T-helper 1 cell treated with Interleukin-12 subunit alpha and Interleukin-12 subunit beta and Interleukin-4 antibody, amounts not matched to agents 30 μg/mL and 1 μg/mL, for 36 hours (primary cell): ENCODE results near the gene MMP20.
A peak's percentile ranks its signal among the peaks of the same experiment; 100 is the strongest.

Experiments used
- H3K27ac Mint-ChIP-seq: one replicate; pipeline ENCODE4 v1.8.0; 2021; ENCODE audit warnings: mild to moderate bottlenecking, mixed read lengths
- H3K27me3 Mint-ChIP-seq: one replicate; pipeline ENCODE4 v1.8.0; 2021; ENCODE audit warnings: low read depth, mixed read lengths
- H3K36me3 Mint-ChIP-seq: one replicate; pipeline ENCODE4 v1.8.0; 2021; ENCODE audit warnings: low read depth, mixed read lengths
- H3K4me1 Mint-ChIP-seq: one replicate; pipeline ENCODE4 v1.8.0; 2021; ENCODE audit warnings: low read depth, mixed read lengths
- H3K4me3 Mint-ChIP-seq: one replicate; pipeline ENCODE4 v1.8.0; 2021; ENCODE audit warnings: mild to moderate bottlenecking, moderate library complexity, mixed read lengths
- H3K9me3 Mint-ChIP-seq: one replicate; pipeline ENCODE4 v1.8.0; 2021; ENCODE audit warnings: mixed read lengths

Gene MMP20

DNA sequence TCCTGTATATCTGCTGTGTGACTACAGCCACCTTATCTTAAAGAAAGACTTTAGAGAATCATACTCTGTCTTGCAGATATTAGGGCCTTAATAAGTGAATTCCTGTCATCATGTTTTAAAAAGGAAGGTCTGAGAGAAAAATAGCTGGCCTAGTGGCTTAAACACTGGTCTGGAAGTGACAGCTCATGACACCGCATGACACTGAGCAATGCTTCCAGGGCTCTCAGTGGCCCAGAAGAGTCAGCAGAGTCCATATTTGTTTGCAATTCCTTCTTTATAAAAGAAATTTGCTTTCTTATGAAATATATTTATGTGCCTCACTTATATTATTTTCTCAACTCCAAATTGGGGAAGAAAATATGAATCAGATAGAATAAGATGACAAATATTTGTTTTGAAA is 33.0 kb downstream of the MMP20 start:
- no peaks in the 10 kb centered on the region for H3K27me3 Mint-ChIP-seq
- H3K9me3 Mint-ChIP-seq, result peaks cover 10% of the 10 kb centered on the region
- no peak overlapping the region for H3K27ac Mint-ChIP-seq
- peaks cover 26% of the 10 kb centered on the region for H3K4me1 Mint-ChIP-seq
- no peak overlapping the region for H3K4me3 Mint-ChIP-seq
- H3K36me3 Mint-ChIP-seq, result peaks cover 10% of the 10 kb centered on the region

DNA sequence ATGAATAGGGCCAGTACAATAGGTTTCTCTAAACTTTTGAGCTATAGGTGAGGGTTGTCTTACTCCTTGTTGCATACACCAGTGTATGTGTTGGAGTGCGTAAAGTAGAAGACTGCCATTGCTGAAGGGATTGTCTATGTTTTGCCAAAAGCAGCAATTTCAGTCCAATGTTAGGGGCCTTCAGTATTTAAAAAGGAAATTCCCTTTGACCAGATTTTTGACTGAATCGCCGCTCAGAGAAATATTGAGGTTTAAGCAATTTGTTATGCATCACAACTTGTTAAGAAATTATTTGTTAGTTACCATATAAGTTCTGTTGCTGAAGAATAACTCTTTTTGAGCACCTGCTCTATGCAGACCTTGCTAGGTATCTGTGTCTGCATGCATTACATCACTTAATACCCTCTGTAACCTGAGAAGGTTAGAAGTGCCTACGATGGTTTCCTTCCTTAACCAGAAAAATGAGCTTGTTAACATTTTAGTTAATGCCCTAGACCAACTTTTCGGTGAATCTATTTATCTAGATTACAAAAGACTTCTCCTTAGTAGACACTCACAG is 33.9 kb downstream of the MMP20 start:
- no peak overlapping the region for H3K4me3 Mint-ChIP-seq
- peaks cover 22% of the 10 kb centered on the region for H3K4me1 Mint-ChIP-seq
- peaks cover 12% of the 10 kb centered on the region for H3K9me3 Mint-ChIP-seq
- peaks cover 12% of the 10 kb centered on the region for H3K36me3 Mint-ChIP-seq
- no peaks in the 10 kb centered on the region for H3K27me3 Mint-ChIP-seq
- H3K27ac Mint-ChIP-seq, result no peak overlapping the region

DNA sequence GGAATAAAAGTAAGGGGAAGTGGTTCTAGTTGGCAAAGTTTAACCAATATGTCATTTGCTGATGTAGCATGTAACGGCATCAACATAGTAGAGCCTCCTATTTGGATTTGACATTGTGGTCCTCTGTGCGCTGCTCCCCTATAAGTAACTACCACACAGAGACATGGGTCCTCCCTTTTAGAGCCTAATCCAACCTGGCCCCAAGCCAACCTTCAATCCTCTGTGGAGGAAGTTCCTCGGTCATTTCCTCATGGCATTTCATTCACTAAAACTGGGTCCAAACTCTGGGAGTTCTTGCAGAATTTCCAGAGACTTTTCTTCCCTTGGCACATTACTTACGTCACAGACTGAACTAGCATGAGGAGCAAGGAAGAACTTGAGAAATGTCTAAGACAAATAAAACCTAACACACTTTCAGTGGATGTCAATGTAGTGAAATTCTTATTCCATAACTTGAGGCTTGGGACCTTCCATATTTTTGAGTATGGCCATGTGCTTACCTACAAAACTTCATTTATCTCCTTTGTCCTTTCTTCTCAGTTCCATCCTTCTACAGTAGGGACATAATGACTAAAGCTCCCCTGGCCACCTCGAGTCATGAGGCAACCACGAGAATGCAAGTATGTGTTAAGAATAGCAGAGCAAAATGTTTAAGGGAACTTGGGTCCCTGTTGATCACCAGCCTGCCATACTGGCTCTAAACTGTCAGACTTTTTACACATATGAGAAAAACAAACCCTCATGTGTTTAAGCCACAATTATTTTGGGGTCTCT is 34.7 kb downstream of the MMP20 start:
- H3K27ac Mint-ChIP-seq, result no peak overlapping the region
- no peaks in the 10 kb centered on the region for H3K27me3 Mint-ChIP-seq
- H3K9me3 Mint-ChIP-seq, result peaks cover 18% of the 10 kb centered on the region
- peaks cover 17% of the 10 kb centered on the region for H3K36me3 Mint-ChIP-seq
- H3K4me3 Mint-ChIP-seq, result no peak overlapping the region
- peaks cover 22% of the 10 kb centered on the region for H3K4me1 Mint-ChIP-seq

DNA sequence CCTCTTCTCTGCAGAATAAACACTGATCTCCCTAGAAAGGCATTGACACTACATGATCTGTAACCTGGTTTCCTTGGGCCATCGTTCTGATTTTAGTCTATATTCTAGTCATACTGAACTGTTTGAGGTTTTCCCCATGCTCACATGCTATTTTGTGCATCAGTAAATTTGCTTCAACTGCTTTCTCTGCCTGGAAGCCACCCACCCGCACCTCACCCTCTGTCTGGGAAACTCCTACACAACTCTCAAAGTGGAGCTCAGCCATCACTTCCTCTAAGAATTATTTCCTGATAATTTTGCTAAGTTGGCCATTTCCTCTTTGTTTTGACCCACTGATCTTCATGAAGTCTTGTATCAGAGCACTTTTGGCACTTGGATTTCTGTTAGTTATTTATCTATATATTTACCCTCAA is 36.1 kb downstream of the MMP20 start:
- H3K36me3 Mint-ChIP-seq, result peaks cover 17% of the 10 kb centered on the region
- H3K27ac Mint-ChIP-seq, result peak overlapping the region; percentile 54
- H3K9me3 Mint-ChIP-seq, result peaks cover 22% of the 10 kb centered on the region
- H3K4me3 Mint-ChIP-seq, result peak overlapping the region; percentile 23
- H3K4me1 Mint-ChIP-seq, result peaks cover 22% of the 10 kb centered on the region
- H3K27me3 Mint-ChIP-seq, result no peaks in the 10 kb centered on the region

DNA sequence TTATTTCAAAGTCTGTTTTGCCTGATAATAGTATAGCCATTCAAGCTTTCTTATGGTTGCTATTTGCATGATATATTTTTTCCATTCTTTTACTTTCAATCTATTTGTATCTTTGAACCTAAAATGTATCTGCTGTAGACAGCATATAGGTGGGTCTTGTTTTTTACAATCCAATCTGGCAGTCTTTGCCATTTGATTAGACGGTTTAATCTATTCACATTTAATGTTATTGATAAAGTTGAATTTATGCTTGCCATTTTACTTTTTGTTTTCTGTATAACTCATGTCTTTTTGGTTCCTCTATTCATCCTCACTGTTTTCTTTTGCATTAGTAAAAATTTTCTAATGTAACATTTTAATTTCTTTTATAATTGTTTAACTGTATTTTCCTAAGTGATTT is 37.4 kb downstream of the MMP20 start:
- Mint-ChIP-seq H3K36me3 (peaks cover 17% of the 10 kb centered on the region), H3K27ac (no peak overlapping the region), H3K27me3 (no peaks in the 10 kb centered on the region), H3K9me3 (peaks cover 22% of the 10 kb centered on the region), H3K4me3 (no peak overlapping the region), H3K4me1 (peaks cover 22% of the 10 kb centered on the region)

DNA sequence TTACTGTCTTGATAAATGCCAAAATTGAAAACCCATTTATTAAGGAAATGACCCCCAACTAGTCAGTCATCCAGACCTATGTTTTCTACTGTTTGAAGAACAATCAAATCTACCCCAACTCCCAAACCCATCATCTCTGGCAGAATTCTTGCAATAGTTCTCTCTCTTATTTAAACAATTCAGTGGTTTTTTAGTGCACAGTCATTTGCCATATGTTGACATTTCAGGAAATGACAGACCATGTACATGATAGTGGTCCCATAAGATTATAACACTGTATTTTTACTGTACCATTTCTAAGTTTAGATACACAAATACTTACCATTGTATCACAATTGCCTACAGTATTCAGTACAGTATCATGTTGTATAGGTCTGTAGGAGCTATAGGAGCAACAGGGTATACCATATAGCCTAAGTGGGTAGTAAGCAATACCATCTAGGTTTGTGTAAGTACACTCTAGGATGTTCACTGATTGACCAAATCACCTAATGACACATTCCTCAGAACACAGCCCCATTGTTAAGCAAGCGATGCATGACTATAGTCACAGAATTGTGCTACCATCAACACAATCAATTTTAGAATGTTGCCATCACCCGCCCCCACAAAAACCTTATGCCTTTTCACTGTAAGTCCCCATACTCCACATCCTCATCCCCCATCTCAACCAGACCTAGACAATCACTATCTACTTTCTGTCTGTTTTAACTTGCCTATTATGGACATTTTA is 41.8 kb downstream of the MMP20 start:
- peaks cover 16% of the 10 kb centered on the region for H3K36me3 Mint-ChIP-seq
- peaks cover 14% of the 10 kb centered on the region for H3K4me1 Mint-ChIP-seq
- H3K4me3 Mint-ChIP-seq, result no peak overlapping the region
- no peak overlapping the region for H3K27ac Mint-ChIP-seq
- H3K9me3 Mint-ChIP-seq, result peaks cover 18% of the 10 kb centered on the region
- H3K27me3 Mint-ChIP-seq, result no peaks in the 10 kb centered on the region

DNA sequence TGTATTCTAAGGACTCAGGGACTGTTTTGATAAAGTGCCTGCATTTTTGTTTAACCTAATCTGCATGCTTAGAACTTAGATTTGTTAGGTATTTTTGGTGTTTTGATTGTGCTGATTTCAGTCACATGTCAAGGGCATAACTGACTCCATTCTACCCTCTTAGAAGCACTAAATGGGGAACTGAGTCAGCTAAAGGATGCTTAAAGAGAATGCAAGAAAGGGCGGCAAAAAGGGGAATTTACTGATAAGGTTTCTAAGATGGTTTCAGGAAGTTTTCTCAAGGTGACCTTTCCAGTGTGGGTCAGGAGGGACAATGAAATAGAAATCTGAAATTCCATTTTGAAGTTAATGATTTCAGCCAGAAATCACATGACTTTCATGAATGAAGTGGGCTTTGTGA is 43.0 kb downstream of the MMP20 start:
- Mint-ChIP-seq H3K36me3 (peaks cover 9% of the 10 kb centered on the region), H3K9me3 (peaks cover 11% of the 10 kb centered on the region), H3K4me1 (peaks cover 23% of the 10 kb centered on the region), H3K27ac (no peak overlapping the region), H3K4me3 (no peak overlapping the region), H3K27me3 (no peaks in the 10 kb centered on the region)

DNA sequence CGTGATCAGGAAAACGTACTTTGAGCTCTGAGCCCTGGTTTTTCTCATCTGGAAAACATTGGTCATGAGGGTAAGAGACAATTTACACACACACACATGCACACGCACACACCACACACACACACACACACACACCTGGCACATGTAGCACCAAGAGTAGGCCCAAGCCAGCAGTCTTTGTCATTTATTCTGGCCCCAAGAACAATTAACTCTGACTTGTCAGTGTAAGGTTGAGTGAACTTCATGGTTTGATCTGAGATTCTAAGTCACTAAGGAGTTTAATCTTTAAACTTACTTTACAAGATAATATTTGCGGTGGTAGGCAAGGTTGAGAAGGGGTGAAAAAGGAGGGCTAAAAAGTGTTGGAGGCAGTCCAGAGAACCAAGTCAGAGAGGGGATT is 44.1 kb downstream of the MMP20 start:
- H3K27ac Mint-ChIP-seq, result no peak overlapping the region

DNA sequence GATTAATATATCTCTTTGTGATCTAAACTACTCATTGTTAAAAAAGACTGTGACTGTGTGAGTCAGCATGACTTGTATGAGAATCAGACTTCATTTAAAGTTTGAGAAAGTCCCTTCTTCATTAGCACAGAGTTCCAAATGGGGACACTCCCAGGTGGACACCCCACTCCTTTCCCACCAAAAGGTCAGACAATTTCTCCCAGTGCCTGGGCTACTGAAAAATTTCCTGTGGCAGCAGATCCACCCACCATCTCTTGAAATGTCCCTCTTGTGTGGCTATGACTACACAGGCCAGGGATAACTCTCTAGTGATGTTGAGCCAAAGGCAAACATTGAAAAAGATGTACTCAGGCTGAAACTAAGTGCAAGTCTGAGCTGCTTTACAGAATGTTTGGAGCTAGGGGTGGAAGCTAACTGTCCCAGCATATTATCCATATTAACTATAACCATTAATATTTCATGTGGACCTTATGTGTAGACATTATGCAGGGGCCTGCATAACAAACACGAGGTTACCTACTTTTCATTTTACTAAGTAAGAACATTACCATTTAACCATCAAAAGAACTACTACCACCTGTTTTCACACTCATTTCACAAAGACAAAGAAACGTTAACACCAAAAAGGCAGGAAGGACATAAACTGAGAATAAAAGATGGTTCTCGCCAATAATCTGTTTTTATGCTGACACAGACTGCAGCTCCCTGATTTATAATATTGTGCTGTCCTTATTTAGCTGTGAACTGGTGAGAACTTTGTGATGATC is 44.8 kb downstream of the MMP20 start:
- peaks cover 37% of the 10 kb centered on the region for H3K4me1 Mint-ChIP-seq
- H3K4me3 Mint-ChIP-seq, result no peak overlapping the region
- peak overlapping the region; percentile 51 for H3K27ac Mint-ChIP-seq
- H3K36me3 Mint-ChIP-seq, result peaks cover 5% of the 10 kb centered on the region
- H3K27me3 Mint-ChIP-seq, result no peaks in the 10 kb centered on the region
- H3K9me3 Mint-ChIP-seq, result peaks cover 13% of the 10 kb centered on the region

More for the DNA sequence above, 44.1 kb downstream of the MMP20 start:
- H3K4me1 Mint-ChIP-seq, result peaks cover 30% of the 10 kb centered on the region
- H3K27me3 Mint-ChIP-seq, result no peaks in the 10 kb centered on the region
- H3K9me3 Mint-ChIP-seq, result peaks cover 13% of the 10 kb centered on the region
- H3K4me3 Mint-ChIP-seq, result no peak overlapping the region
- H3K36me3 Mint-ChIP-seq, result peaks cover 10% of the 10 kb centered on the region

DNA sequence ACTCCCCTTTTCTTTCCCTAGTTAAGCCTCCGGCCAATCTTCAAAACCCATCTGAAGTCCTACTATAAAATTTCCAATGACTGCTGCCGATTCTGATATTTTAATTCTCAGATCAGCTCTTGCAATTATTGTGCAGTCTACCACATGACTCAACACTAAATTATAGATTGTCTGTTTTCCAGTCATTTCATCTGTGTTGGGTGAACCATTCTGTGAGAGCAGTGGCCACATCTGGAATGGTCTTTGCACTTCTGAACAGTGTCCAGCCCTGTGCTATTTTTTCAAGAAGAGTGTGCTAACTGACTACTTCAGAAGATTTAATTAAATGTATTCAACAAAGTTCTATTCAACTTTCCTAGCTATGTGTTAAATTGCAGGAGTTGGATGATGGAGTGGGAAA is 47.4 kb downstream of the MMP20 start:
- Mint-ChIP-seq H3K36me3 (peaks cover 5% of the 10 kb centered on the region), H3K4me1 (peaks cover 37% of the 10 kb centered on the region), H3K9me3 (peaks cover 11% of the 10 kb centered on the region), H3K4me3 (no peak overlapping the region), H3K27ac (peak overlapping the region; percentile 4), H3K27me3 (no peaks in the 10 kb centered on the region)

DNA sequence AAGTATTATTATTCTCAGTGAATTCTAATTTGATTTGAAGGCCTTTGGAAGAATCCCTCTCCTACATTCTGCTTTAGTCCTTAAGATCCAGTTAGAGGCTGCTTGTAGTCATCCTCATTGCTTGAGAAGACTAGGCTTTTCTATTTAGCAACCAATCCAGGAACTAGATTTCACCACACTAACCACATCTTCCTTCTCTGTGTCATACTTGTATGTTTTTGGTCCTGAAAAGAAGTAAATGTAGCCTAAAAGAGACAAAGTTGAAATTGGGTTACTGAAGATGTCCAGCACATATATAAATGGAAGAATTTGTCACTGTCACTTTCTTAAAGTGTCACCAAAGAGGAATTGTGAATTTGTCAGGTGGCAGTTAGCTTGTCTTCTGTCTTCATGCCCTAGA is 48.0 kb downstream of the MMP20 start:
- peak overlapping the region; percentile 30 for H3K4me3 Mint-ChIP-seq
- H3K9me3 Mint-ChIP-seq, result peaks cover 14% of the 10 kb centered on the region
- peaks cover 35% of the 10 kb centered on the region for H3K4me1 Mint-ChIP-seq
- H3K27me3 Mint-ChIP-seq, result no peaks in the 10 kb centered on the region
- peak overlapping the region; percentile 55 for H3K27ac Mint-ChIP-seq
- peaks cover 5% of the 10 kb centered on the region for H3K36me3 Mint-ChIP-seq

DNA sequence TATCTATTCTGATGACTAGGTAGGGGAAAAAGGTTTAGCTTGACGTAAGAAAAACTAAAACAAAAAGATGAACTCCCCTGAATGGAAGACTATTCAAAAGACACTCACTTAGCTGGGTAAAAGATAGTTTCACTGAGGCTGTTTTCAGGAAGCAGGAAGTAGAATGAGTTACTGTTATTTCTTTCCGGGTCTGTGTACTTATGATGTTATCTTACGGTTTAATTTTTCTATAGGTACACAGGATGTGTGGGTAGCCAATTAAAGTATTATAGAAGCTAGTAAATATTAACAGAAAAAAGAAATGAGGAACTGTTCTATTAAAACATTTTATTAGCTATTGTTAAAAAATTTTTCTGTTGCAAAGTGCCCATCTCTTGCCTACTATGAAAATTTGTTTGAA is 48.8 kb downstream of the MMP20 start:
- Mint-ChIP-seq H3K27ac (peak overlapping the region; percentile 7), H3K4me1 (peaks cover 34% of the 10 kb centered on the region), H3K27me3 (no peaks in the 10 kb centered on the region)

DNA sequence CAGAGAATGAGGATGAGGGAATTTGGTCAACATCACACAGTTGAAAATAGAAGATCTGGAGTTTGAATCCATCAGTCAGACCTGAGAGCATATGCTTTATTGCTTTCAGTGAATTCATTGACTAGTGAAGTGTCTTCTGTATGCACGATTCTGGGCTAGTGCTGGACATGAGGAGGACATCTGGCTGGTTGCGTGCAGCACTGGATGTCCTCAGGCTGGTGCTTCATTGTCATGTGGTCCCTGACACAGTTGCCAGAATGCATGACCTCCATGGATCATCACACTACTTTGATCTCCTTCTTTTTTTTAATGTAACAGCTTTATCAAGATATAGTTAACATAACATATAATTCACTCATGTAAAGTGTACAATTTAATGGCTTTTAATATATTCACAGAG is 50.1 kb downstream of the MMP20 start:
- no peak overlapping the region for H3K4me3 Mint-ChIP-seq
- H3K27me3 Mint-ChIP-seq, result no peaks in the 10 kb centered on the region
- H3K9me3 Mint-ChIP-seq, result peaks cover 24% of the 10 kb centered on the region
- no peak overlapping the region for H3K27ac Mint-ChIP-seq
- H3K36me3 Mint-ChIP-seq, result peaks cover 3% of the 10 kb centered on the region
- H3K4me1 Mint-ChIP-seq, result peaks cover 26% of the 10 kb centered on the region

More for the DNA sequence above, 48.8 kb downstream of the MMP20 start:
- Mint-ChIP-seq H3K4me3 (no peak overlapping the region), H3K9me3 (peaks cover 22% of the 10 kb centered on the region), H3K36me3 (peaks cover 5% of the 10 kb centered on the region)

DNA sequence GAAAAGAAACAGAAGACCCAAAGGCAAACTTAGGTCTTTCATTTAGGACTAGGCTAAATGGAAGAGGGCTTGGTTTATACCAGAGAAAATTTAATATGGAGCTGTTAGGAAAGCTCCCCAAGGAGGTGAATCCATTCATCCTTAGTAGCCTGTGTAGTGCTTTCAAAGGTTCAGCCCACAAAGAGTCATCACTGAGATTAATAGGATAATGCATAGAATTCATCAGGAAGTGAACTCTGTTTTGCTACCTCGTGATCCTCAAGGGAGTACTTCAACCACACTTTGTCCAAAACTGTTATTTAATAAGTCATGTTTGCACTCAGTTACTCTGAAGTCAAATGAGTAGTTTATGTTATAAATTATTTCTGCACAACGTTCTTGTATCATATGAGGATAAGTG is 51.3 kb downstream of the MMP20 start:
- Mint-ChIP-seq H3K27ac (no peak overlapping the region), H3K9me3 (peaks cover 32% of the 10 kb centered on the region), H3K4me3 (no peak overlapping the region), H3K4me1 (peaks cover 25% of the 10 kb centered on the region), H3K27me3 (no peaks in the 10 kb centered on the region), H3K36me3 (peaks cover 10% of the 10 kb centered on the region)
